Measurements from ENCODE around the gene SURF2.
"Not testable (repeated sequence)": the region's sequence is repeated elsewhere in the genome, so short reads cannot be mapped to it uniquely, and the experiment has no call there.

DNA sequence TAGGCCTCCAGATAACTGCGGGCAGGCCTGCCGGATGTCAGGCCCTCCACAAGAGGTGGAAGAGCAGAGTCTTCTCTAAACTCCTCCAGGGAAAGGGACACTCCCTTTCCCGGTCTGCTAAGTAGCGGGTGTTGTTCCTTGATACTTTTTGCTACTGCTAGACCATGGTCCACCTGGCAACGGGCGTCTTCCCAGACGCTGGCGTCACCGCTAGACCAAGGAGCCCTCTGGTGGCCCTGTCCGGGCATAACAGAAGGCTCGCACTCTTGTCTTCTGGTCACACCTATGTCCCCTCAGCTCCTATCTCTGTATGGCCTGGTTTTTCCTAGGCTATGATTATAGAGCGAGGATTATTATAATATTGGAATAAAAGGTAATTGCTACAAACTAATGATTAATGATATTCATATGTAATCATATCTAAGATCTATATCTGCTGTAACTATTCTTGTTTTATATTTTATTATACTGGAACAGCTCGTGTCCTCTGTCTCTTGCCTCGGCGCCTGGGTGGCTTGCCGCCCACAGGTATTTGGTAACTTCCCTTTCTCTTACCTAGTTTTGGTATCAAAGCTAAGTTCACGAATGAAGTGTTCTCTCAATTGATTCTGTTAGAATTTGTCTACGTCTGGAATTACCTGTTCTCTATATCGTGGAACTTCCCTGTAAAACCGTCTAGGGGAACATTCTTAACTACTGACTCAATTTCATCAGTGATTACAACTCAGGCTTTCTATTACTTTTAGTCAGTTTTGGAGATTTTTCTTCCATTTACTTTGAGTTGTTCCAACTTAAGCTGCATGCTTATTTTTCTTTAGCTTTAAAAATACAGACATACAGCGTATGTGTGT is 26.8 kb upstream of the SURF2 start:
- peak; percentile 52 to 87 (median 64) for TF ChIP-seq CTCF (IDR thresholded peaks at IDR 0.05)
- not testable (repeated sequence) for TF ChIP-seq EP300 (IDR thresholded peaks at IDR 0.05; ENCODE audit: low read depth); POLR2AphosphoS5 (IDR thresholded peaks at IDR 0.05)
